IMR-90 (cell line): ENCODE measurements around the gene DGKG.

Source experiments
- CEBPB ChIP-seq: IDR thresholded peaks from 2 replicates; pipeline ENCODE4 v1.6.1; 2012; ENCODE audit warnings: low read depth, low read length, improper control_type of control experiment
- CTCF ChIP-seq: conservative IDR thresholded peaks from 2 replicates; pipeline ENCODE4 v1.5.1; 2012; ENCODE audit warnings: mild to moderate bottlenecking, low read depth, low read length, improper control_type of control experiment
- ELK1 ChIP-seq: fragments of 150-350 bp; IDR thresholded peaks from 2 replicates; pipeline ENCODE4 v1.6.1; 2016; ENCODE audit warnings: low read depth, mild to moderate bottlenecking, low read length, moderate library complexity, borderline replicate concordance
- MAFK ChIP-seq: IDR thresholded peaks from 2 replicates; pipeline ENCODE4 v1.6.1; 2012; ENCODE audit warnings: low read depth, low read length, improper control_type of control experiment
- MXI1 ChIP-seq: IDR thresholded peaks from 2 replicates; pipeline ENCODE4 v1.6.1; 2012; ENCODE audit warnings: low read depth, mild to moderate bottlenecking, low read length, moderate library complexity, borderline replicate concordance
- NFE2L2 ChIP-seq: fragments of 150-350 bp; IDR thresholded peaks from 2 replicates; pipeline ENCODE4 v1.6.1; 2016; ENCODE audit warnings: low read depth, mild to moderate bottlenecking, low read length
- POLR2A ChIP-seq: IDR thresholded peaks from 2 replicates; pipeline ENCODE4 v1.6.1; 2012; ENCODE audit warnings: mild to moderate bottlenecking, low read depth, low read length
- RAD21 ChIP-seq: IDR thresholded peaks from 2 replicates; pipeline ENCODE4 v1.6.1; 2012; ENCODE audit warnings: low read length, improper control_type of control experiment
- SMC3 ChIP-seq: fragments of 150-350 bp; IDR thresholded peaks from 2 replicates; pipeline ENCODE4 v1.6.1; 2016; ENCODE audit warnings: low read depth, mild to moderate bottlenecking, antibody characterized with exemption, low read length, moderate library complexity

- TF ChIP-seq CTCF = no peak
- no peak for TF ChIP-seq CEBPB
- TF ChIP-seq POLR2A = no peak
- no peak for TF ChIP-seq MXI1
- no peak for TF ChIP-seq SMC3
- no peak for TF ChIP-seq MAFK
- no peak for TF ChIP-seq NFE2L2
- TF ChIP-seq RAD21 = no peak
- no peak for TF ChIP-seq ELK1
Observed at GRCh38 chr3:186164696-186165095, 197.3 kb downstream of the DGKG start.
